Activated gamma-delta T cell (primary cell): ENCODE results near the gene ITCH.
"Not testable (repeated sequence)": the region's sequence is repeated elsewhere in the genome, so short reads cannot be mapped to it uniquely, and the experiment has no call there.

ENCODE experiments used
- DNase-seq: peaks from one replicate; lab custom pipeline; 2025; lab: John Stamatoyannopoulos, UW

ITCH gene

DNA sequence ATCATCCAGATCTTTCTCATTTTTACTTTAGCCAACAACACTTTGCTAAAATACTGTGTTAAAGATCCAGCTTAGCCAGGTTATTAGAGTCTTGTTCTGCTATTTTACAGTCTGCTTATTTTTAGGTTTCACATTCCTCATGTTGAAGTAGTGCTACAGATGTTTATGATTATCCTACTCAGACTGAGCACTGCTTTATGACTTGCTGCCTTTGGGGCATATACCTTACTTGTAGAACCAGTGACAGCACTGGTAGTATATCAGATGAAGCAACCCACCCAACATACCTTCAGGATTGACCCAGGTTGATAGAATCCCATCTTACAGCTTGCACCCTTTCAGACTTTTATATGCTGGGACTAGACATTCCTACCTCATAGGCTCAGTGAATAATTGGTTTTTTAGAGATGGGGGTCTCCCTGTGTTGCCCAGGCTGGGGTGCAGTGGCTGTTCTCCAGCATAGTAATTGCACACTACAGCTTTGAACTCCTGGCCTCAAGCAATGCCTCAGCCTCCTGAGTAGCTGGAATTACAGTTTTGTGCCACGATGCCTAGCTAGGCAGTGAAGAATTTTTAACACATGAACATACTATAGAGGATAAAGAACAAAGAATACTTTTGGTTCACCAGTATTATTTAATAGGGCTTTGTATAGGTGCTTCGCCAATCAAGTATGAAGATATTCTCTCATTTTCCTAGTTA is 89.4 kb downstream of the ITCH start:
- no peak for DNase-seq

DNA sequence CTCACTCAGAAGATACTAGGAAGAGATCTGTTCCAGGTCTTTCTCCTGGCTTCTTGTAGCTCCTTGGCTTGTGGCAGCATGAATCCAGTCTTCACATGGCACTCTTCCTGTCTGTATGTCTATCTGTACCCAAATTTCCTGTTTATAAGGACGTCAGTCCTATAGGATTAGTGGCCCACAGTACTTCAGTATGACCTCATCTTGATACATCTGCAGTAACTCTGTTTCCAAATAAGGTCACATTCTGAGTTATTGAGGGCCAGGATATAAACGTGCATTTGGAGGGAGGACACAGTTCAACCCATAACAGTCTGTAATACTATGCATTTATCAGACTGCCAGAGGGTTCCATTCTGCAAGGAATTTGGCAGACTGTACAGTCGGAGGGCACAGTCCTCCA is 95.6 kb downstream of the ITCH start:
- DNase-seq = no peak

DNA sequence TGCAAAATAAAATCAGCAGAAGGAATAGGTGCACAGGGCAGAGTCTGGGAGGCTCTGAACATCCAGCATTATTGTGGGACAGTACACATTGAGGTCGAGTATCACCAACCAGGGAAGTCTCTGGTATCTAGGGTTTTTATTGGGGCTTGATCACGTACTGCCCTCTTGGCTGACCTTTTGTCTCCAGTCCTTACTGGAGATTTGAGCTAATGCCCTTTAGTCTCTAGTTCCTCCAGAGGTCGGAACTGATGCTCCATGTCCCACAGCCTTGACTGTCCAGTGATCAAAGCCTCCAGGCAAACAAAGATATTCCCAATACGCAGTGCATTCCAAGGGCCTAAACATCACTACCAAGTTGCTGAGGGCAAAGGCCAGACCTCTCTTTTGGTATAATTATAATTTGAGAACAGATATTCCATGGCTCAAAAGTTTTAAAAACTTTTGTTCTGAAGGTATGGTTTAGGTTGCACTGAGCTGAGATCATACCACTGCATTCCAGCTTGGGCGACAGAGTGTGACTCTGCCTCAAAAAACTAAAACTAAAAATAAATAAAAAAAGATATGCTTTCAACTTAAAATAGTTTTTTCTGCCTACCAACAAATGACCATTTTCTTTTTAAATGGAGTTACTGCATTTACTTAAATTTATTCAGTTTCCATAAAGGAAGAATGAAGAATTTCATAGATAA is 96.3 kb downstream of the ITCH start:
- DNase-seq = no peak

DNA sequence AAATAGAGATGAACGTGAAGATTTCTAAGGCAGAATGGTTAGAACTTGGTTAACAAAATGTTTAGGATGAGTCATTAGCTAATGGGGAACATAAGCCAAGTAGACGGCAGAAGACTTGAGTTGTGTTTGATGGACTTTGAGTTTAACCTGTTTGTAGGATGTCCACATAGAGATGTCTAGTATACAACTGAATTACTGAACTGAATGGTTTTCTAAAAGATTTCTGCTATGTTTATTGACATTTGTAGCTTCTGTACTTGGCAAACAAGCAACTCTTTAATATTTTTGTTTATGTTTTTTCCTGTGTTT is 98.7 kb downstream of the ITCH start:
- no peak for DNase-seq

DNA sequence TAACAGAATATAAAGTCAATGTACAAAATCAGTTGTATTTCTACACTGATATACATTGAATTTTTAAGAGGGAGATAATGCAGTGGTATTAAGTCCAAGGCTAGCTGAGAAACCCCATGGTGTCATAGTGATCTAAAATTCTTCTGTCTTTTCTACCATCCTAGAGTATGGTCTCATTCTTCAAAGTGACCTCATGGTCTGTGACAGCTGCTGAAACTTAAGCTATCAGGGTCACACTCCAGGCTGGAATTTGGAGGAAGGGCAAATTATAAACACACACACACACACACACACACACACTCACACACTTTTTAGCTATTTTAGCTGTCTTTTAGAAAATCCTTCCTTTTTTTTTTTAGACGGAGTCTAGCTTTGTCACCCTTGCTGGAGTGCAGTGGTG is 105.9 kb downstream of the ITCH start:
- DNase-seq = no peak

DNA sequence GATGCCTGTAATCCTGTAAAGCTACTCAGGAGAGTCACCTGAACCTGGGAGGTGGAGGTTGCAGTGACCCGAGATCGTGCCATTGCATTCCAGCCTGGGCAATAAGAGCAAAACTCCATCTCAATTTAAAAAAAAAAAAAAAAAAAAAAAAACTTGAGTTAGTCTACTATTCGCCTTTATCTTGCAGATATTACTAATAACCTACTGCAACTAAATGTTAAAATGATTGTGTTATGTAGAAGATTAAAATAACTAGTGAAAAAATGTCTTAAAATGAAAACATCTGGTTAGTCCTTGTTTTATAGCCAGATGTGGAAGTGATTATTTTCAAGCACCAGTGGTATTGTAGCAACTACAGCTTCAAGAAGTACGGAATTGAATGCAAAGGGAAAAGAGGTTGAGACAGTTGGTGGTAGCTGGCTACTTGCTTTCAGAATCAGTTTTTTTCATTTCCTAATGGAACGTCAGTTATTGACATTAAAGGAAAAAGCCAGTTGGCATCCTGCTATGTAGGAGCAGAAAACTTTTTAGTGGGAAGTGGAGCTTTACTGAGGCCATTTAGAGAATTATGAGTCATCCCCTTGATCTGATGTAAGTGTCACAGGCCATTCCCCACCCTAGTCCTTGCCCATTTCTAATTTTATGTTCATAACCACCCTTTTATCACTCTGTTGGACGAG is 109.3 kb downstream of the ITCH start:
- DNase-seq = no peak

DNA sequence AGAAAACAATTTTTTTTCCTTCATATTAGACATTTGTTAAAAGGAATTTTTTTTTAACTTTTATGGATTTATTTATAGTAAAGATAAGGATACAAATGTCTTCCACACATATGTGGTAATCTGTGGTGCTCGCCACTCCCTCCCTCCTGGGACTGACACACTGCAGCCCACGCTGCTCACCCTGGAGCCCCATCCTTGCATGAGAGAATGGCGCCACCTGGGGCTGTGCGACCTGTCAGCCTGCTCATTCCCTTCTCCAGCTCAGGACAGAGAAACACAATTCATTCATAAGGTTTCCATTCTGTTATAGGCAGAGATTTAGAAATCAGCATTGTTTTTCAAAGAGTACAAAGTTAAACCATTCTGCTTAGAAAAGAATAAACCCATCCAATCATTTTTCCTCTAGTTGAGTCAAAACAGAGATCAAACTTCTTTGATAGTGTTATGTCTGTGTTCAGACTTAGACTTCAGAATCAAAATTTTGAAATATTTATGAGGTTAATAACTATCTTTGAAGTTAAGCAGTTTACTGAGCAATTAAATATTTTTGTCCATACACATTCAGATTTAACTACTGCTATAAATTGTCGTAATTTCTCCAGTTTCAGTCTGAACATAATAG is 110.3 kb downstream of the ITCH start:
- DNase-seq = no peak

DNA sequence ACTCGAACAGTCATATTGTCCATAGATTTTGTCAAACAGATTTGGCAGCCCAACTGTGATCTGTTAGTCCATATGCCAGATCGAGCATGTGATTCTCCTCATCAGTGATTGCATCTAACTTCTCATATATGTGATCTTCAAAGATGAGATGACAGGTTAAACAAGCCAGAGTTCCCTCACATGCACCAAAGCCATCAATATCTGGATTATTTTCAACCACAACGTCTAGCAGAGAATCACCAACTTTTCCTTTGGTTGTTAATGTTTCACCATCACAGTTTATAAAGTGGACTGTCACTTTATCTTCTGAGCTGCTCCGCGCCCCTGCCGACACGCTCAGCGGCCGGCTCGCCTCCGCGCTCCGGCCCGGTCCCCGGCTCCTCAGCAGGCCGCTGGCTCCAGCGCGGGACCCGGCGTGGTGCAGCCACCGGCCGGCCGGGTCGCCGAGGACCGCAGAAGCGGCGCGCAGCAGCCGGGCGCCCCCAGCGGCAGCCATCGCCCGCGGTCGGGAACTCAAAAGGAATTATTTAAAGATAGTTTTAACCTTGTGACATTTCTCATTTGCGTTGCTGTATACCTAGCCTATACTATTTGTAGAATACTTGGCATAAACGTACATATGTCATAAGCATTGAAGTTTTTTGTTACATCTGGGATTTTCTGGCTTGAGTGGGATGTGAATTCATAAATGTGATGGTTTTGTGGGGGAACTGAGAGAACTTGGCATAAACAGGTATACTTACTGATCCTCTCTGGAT is 113.1 kb downstream of the ITCH start:
- no peak for DNase-seq

DNA sequence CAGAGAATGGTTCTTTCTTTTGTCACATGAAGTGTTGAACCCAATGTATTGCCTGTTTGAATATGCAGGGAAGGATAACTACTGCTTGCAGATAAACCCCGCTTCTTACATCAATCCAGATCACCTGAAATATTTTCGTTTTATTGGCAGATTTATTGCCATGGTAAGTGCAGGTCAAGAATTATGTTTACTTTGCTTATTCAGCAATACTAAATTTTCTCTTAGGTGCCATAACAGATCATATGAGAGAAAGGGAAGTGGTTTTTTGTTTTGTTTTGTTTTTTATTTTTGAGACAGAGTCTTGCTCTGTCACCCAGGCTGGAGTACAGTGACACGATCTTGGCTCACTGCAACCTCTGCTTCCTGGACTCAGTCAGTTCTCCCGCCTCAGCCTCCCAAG is 116.6 kb downstream of the ITCH start:
- DNase-seq = no peak

DNA sequence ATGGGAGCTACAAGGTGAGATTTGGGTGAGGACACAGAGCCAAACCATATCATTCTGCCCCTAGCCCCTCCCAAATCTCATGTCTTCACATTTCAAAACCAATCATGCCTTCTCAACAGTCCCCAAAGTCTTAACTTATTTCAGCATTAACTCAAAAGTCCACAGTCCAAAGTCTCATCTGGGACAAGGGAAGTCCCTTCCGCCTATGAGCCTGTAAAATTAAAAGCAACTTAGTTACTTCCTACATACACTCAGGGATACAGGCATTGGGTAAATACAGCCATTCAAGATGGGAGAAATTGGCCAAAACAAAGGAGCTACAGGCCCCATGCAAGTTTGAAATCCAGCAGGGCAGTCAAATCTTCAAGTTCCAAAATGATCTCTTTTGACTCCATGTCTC is 119.1 kb downstream of the ITCH start:
- not testable (repeated sequence) for DNase-seq

DNA sequence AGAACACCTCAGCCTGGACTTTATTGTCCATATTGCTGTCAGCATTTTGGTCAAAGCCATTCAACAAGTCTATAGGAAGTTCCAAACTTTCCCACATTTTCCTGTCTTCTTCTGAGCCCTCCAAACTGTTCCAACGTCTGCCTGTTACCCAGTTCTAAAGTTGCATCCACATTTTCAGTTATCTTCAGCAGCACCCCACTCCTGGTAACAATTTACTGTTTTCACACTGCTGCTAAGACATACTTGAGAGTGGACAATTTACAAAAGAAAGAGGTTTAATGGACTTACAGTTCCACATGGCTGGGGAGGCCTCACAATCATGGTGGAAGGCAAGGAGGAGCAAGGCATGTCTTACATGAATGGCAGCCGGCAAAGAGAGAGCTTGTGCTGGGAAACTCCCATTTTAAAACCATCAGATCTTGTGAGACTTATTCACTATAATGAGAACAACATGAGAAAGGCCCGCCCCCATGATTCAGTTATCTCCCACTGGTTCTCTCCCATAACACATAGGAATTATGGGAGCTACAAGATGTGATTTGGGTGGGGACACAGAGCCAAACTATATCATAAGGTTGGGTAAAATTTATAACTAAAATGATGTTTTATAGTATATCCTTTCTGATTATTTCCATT is 120.6 kb downstream of the ITCH start:
- not testable (repeated sequence) for DNase-seq

DNA sequence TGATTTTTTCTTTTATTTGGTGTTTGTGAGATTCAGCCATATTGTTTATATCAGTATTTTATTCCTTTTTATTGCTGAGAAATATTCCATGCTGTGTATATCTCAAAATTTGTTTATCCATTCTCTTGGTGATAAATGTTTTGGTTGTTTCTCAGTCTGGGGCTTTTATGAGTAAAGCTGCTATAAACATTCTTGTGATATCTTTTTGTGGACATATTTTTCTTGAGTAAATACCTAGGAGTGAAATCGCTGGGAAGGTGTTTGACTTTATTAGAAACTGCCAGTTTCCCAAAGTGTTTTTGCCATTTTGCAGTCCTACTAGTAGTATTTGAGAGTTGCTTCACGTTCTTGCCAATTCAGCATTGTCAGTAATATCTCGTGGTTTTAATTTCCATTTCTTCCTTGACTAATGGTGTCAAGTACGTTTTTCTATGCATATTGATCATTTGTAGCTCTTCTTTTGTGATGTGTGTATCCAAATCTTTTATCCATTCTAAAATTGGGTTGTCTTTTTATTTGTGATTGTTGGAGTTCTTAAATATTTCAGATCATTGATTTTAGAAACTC is 122.1 kb downstream of the ITCH start:
- DNase-seq = no peak

DNA sequence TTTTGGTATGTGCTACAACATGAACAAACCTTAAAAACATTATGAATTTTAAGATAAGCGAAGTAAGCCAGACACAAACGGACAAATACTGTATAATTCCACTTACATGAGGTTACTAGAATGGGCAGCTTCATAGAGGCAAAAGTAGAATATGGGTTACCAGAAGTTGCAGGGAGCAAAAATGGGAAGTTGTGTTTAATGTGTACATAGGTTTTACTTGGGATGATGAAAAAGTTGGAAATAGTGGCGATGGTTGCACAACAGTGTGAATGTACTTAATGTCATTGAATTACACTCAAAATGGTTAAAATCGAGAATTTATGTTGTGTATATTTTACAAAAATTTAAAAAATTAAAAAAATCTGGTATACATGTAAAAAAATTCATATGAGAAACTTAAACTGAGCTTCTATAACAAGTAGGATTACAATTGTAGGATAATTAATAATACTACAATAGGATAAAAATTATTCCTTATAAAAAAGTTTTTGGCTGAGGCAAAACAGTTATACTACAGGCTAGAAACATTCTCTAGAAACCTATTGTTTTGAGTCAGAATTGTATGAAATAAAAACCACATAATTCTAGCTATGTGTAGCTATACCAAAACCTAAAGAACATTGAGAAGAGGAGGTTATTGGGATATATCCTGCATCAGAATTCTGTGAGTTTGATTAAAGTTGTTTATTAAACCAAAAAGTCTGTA is 128.3 kb downstream of the ITCH start:
- no peak for DNase-seq

DNA sequence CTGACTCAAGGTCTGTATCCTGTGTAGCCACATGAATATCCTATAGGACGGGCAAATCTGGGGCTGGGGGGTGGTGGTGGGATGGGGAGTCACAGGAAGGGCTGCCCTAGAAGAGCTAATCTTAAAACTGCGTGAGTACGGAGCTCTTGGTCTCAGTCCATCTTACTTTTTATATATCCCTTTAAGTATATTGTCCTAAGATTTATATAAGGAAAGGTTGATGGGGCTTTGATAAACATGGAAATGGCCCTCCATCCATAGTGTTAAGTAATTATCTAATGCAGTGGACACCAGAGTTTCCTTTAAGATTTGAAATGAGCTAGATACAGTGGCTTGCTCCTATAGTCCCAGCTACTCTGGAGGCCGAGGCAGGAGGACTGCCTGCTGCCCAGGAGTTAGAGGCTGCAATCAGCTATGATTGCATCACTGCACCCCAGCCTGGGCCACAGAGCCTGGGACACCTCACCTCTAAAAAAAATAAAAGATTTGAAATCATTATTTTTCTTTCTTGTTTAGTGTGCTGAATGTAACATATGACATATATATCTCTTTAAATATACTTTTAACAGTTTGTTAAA is 128.9 kb downstream of the ITCH start:
- no peak for DNase-seq

DNA sequence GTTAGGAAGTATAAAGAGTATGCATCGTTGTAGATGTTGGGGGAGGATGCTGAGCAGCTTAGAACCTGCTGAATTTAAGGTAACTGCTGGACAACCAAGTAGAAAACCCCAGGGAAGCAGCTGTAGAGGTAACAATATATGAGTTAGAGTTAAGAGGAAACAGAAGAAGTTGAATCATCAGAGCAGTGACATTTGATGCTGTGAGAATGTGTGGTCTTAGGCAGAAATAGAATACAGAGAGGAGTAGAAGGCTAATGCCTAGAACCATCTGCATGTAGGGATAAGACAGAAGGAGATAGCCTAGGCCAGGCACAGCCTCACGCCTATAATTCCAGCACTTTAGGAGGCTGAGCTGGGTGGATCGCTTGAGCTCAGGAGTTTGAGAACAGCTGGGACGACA is 130.6 kb downstream of the ITCH start:
- no peak for DNase-seq

DNA sequence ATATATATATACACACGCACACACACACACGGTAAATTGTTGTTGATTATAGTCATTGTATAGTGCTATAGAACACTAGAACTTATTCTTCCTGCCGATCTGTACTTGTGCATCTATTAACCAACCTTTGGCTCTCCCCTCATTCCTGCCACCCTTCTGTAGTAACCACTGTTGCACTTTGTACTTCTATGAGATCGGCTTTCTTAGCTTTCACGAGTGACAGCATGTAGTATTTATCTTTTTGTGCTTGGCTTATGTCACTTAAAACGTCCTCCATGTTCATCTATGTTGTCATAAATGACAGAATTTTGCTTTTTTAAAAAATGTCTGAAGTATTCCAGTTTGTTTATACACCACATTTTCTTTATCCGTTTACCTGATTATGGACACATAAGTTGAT is 132.2 kb downstream of the ITCH start:
- DNase-seq = no peak

DNA sequence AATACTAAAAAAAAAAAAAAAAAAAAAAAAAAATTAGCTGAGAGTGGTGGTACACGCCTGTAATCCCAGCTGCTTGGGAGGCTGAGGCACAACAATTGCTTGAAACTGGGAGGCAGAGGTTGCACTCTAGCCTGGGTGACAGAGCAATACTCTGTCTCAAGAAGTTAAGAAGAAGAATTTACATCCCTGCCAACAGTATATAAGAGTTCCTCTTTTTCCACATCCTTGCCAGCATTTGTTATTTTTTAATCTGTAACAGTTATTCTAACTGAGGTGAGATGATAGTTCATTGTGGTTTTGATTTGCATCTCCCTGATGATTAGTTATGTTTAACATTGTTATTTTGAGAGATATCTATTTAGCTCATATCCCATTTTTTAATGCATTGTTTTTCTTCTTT is 132.8 kb downstream of the ITCH start:
- DNase-seq = no peak

DNA sequence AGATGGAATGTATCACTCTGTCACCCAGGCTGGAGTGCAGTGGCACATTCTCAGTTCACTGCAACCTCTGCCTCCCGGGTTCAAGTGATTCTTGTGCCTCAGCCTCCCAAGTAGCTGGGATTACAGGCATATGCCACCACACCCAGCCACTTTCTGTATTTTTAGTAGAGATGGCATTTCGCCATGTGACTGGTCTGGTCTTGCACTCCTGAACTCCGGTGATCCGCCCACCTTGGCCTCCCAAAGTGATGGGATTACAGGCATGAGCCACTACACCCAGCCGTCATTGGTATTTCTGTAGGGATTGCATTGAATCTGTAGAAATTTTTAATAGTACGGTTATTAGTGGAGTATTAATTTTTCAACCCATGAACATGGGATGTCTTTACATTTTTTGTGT is 134.5 kb downstream of the ITCH start:
- not testable (repeated sequence) for DNase-seq

DNA sequence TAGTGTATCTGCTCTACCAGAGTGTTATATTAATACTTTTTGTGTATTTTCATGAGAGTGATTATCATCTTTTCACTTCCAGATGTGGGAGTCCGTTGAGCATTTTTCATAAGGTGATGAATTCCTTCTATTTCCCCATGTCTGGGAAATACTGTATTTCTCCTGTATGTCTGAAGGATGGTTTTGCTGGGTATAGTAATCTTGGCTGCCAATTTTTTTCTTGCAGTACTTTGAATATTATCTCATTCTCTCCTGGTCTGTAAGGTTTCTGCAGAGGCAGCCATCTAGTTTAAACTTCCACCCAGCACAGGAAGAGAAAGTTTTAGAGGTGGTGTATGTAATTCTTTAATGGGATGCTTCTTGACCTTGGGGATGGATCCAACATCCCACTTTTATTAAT is 137.8 kb downstream of the ITCH start:
- no peak for DNase-seq

DNA sequence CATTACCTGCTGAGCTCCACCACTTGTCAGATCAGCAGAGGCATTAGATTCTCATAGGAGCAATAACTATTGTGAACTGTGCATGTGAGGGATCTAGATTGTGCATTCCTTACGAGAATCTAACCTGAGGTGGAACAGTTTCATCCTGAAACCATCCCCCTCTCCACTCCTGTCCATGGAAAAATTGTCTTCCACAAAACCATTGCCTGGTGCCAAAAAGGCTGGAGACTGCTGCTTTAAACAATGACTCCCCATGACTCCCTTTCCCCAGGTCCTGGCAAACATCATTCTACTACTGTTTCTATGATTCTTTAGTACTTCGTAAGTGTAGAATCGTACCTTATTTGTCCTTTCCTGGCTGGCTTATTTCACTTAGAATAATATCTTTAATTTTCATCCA is 143.4 kb downstream of the ITCH start:
- DNase-seq = no peak
